H1 (cell line): Measurements from ENCODE around the gene USP36. TPM values are rescaled to one million over a fixed set of nuclear protein-coding genes. Genes with fewer than 3 reads are reported as not detected.

Experiments used
- CTCF ChIA-PET: fragments of 300-600 bp; sonication (Branson Sonifier 250); formaldehyde crosslinking; loops from one replicate; lab custom pipeline; 2021; ENCODE audit not compliant: partially characterized antibody; lab: Charles Lee
- POLR2A ChIA-PET: fragments of 300-600 bp; sonication (Branson Sonifier 250); formaldehyde crosslinking; loops from one replicate; lab custom pipeline; 2021; ENCODE audit warnings: inconsistent platforms; ENCODE audit not compliant: partially characterized antibody; lab: Charles Lee
- DNase-seq, 2 experiments: peaks; one replicate each; pipeline versions ENCODE4 v3.0.0 to v3.0.0-alpha.2; 2010 to 2022; ENCODE audit warnings: low spot score in 2 of 2, low read depth in 1 of 2, mixed read lengths in 1 of 2
- FAIRE-seq: peaks from 2 replicates; lab custom pipeline; 2011; peaks lifted over from hg19 to GRCh38; lab: Jason Lieb, UNC
- H2AFZ ChIP-seq: 2 replicates; pipeline ENCODE4 v1.8.1; 2012; ENCODE audit warnings: low read length, inconsistent platforms
- H2AK5ac ChIP-seq: 2 replicates; pipeline ENCODE4 v1.6.1; 2013; ENCODE audit warnings: low read depth, low read length
- H2BK120ac ChIP-seq: replicated peaks from 2 replicates; pipeline ENCODE3; 2013; ENCODE audit warnings: low read depth, low read length, inconsistent platforms
- H2BK12ac ChIP-seq: 2 replicates; pipeline ENCODE4 v1.6.1; 2013; ENCODE audit warnings: low read depth, low read length
- H2BK15ac ChIP-seq: 2 replicates; pipeline ENCODE4 v1.6.1; 2013; ENCODE audit warnings: low read length
- H2BK20ac ChIP-seq: 2 replicates; pipeline ENCODE4 v1.6.1; 2013; ENCODE audit warnings: low read length
- H2BK5ac ChIP-seq: 2 replicates; pipeline ENCODE4 v1.6.1; 2013; ENCODE audit warnings: low read depth, low read length
- H3K14ac ChIP-seq: 2 replicates; pipeline ENCODE4 v1.6.1; 2013; ENCODE audit warnings: inconsistent platforms; ENCODE audit not compliant: insufficient read length
- H3K18ac ChIP-seq: 2 replicates; pipeline ENCODE4 v1.6.1; 2013; ENCODE audit warnings: low read length; ENCODE audit errors: extremely low read depth
- H3K23ac ChIP-seq: 2 replicates; pipeline ENCODE4 v1.6.1; 2013; ENCODE audit warnings: inconsistent platforms; ENCODE audit not compliant: insufficient read length
- H3K23me2 ChIP-seq: 2 replicates; pipeline ENCODE4 v1.6.1; 2013; ENCODE audit warnings: low read depth, low read length
- H3K27ac ChIP-seq: 2 replicates; pipeline ENCODE4 v1.6.1; 2011; ENCODE audit warnings: low read depth, low read length, inconsistent platforms
- H3K27me3 ChIP-seq, 4 experiments: replicated peaks in 1 of 4; 1 replicate in 1 of 4; 2 replicates in 3 of 4; pipeline versions ENCODE4 v1.6.1 to v1.8.1; 2011 to 2013; ENCODE audit warnings: low read length in 3 of 4, mild to moderate bottlenecking in 3 of 4, inconsistent platforms in 2 of 4, mixed read lengths in 2 of 4, moderate library complexity in 1 of 4; ENCODE audit not compliant: control insufficient read depth in 3 of 4, insufficient read depth in 3 of 4; ENCODE audit errors: extremely low read depth in 1 of 4
- H3K36me3 ChIP-seq, 4 experiments: 2 replicates each; pipeline versions ENCODE4 v1.6.1 to v1.8.1; 2011 to 2013; ENCODE audit warnings: mild to moderate bottlenecking in 4 of 4, low read length in 3 of 4, moderate library complexity in 2 of 4, control low read depth in 1 of 4, inconsistent platforms in 1 of 4; ENCODE audit not compliant: insufficient read depth in 4 of 4, control insufficient read depth in 2 of 4
- H3K4ac ChIP-seq: replicated peaks from 2 replicates; pipeline ENCODE3; 2013; ENCODE audit warnings: low read length, low read depth, mixed read lengths, inconsistent platforms; ENCODE audit not compliant: insufficient read length
- H3K4me1 ChIP-seq, 4 experiments: replicated peaks in 1 of 4; 1 replicate in 1 of 4; 2 replicates in 3 of 4; pipeline versions ENCODE4 v1.6.1 to v1.8.1; 2011 to 2013; ENCODE audit warnings: low read length in 3 of 4, inconsistent platforms in 2 of 4, mixed read lengths in 1 of 4; ENCODE audit not compliant: insufficient read depth in 4 of 4, control insufficient read depth in 3 of 4
- H3K4me2 ChIP-seq, 2 experiments: 2 replicates each; pipeline versions ENCODE4 v1.6.1 to v1.8.1; 2011 to 2013; ENCODE audit warnings: low read depth in 2 of 2, low read length in 2 of 2, control low read depth in 1 of 2, inconsistent platforms in 1 of 2, mild to moderate bottlenecking in 1 of 2; ENCODE audit not compliant: insufficient read depth in 1 of 2
- H3K4me3 ChIP-seq, 4 experiments: fragments of 200-600, 300-600 bp in 1 of 4; sonication (generic), shearing (Covaris generic), sonication (Bioruptor Twin) in 1 of 4; 2 replicates each; pipeline versions ENCODE4 v1.5.1 to v1.8.1; 2011 to 2016; ENCODE audit warnings: low read length in 4 of 4, low read depth in 3 of 4, control low read depth in 2 of 4, inconsistent platforms in 2 of 4, mild to moderate bottlenecking in 2 of 4, mixed read lengths in 1 of 4, moderate library complexity in 1 of 4; ENCODE audit not compliant: insufficient read depth in 2 of 4; ENCODE audit errors: extremely low read depth in 1 of 4
- H3K56ac ChIP-seq: replicated peaks from 2 replicates; pipeline ENCODE3; 2013; ENCODE audit warnings: low read depth, mild to moderate bottlenecking, mixed read lengths, low read length, inconsistent platforms; ENCODE audit not compliant: insufficient read length
- H3K79me1 ChIP-seq: 2 replicates; pipeline ENCODE4 v1.6.1; 2013; ENCODE audit warnings: low read depth, low read length, control low read depth
- H3K79me2 ChIP-seq, 2 experiments: 2 replicates each; pipeline versions ENCODE4 v1.6.1 to v1.8.1; 2012 to 2013; ENCODE audit warnings: low read length in 2 of 2, mild to moderate bottlenecking in 2 of 2, inconsistent platforms in 1 of 2; ENCODE audit not compliant: insufficient read depth in 2 of 2, control insufficient read depth in 1 of 2
- H3K9ac ChIP-seq, 4 experiments: replicated peaks in 1 of 4; 1 replicate in 1 of 4; 2 replicates in 3 of 4; pipeline versions ENCODE4 v1.6.1 to v1.8.1; 2011 to 2013; ENCODE audit warnings: low read depth in 3 of 4, low read length in 3 of 4, control low read depth in 2 of 4, mild to moderate bottlenecking in 2 of 4, moderate library complexity in 2 of 4, inconsistent platforms in 1 of 4; ENCODE audit errors: extremely low read depth in 1 of 4
- H3K9me3 ChIP-seq, 2 experiments: 2 replicates each; pipeline versions ENCODE4 v1.6.1 to v1.8.1; 2012 to 2013; ENCODE audit warnings: mild to moderate bottlenecking in 2 of 2, moderate library complexity in 2 of 2, control low read depth in 1 of 2, inconsistent platforms in 1 of 2, low read depth in 1 of 2, low read length in 1 of 2, mixed read lengths in 1 of 2; ENCODE audit not compliant: insufficient read depth in 2 of 2
- H4K20me1 ChIP-seq, 2 experiments: replicated peaks in 1 of 2; 2 replicates each; pipeline versions ENCODE3 to v1.8.1; 2011 to 2013; ENCODE audit warnings: inconsistent platforms in 2 of 2, low read length in 2 of 2, mild to moderate bottlenecking in 1 of 2; ENCODE audit not compliant: insufficient read depth in 2 of 2, control insufficient read depth in 1 of 2
- H4K5ac ChIP-seq: 2 replicates; pipeline ENCODE4 v1.6.1; 2013; ENCODE audit warnings: low read length, low read depth, mixed read lengths, inconsistent platforms; ENCODE audit not compliant: insufficient read length
- H4K8ac ChIP-seq: 2 replicates; pipeline ENCODE4 v1.8.0; 2013; ENCODE audit warnings: mild to moderate bottlenecking, moderate library complexity, low read length, inconsistent platforms; ENCODE audit not compliant: insufficient read depth; ENCODE audit errors: extremely low read depth
- H4K91ac ChIP-seq: replicated peaks from 2 replicates; pipeline ENCODE3; 2013; ENCODE audit warnings: low read length, mixed read lengths, inconsistent platforms; ENCODE audit not compliant: insufficient read length
- ASH2L ChIP-seq: fragments of 200-600, 300-600 bp; sonication (generic); IDR thresholded peaks from one replicate; pipeline ENCODE4 v1.7.1; 2017; ENCODE audit warnings: low read length
- BRCA1 ChIP-seq: IDR thresholded peaks from 2 replicates; pipeline ENCODE4 v1.6.1; 2012; ENCODE audit warnings: low read depth, low read length, improper control_type of control experiment
- CTBP2 ChIP-seq: IDR thresholded peaks from 2 replicates; pipeline ENCODE4 v1.7.0; 2011; ENCODE audit warnings: borderline replicate concordance, mild to moderate bottlenecking, moderate library complexity, mixed read lengths, low read length; ENCODE audit not compliant: insufficient read depth, insufficient read length
- EP300 ChIP-seq, 2 experiments: IDR thresholded peaks; 1 replicate in 1 of 2; 2 replicates in 1 of 2; pipeline ENCODE4 v1.6.1; 2011 to 2012; ENCODE audit warnings: low read depth in 2 of 2, low read length in 2 of 2, mild to moderate bottlenecking in 2 of 2, borderline replicate concordance in 1 of 2, inconsistent platforms in 1 of 2, moderate library complexity in 1 of 2
- FOSL1 ChIP-seq: IDR thresholded peaks from 2 replicates; pipeline ENCODE4 v1.6.1; 2011; ENCODE audit warnings: mild to moderate bottlenecking, low read depth, low read length, moderate library complexity; ENCODE audit not compliant: insufficient read depth
- JUN ChIP-seq: IDR thresholded peaks from 2 replicates; pipeline ENCODE4 v1.6.1; 2011; ENCODE audit warnings: low read depth, mild to moderate bottlenecking, improper control_type of control experiment, low read length
- RFX5 ChIP-seq: IDR thresholded peaks from 2 replicates; pipeline ENCODE4 v1.6.1; 2011; ENCODE audit warnings: low read depth, low read length, improper control_type of control experiment, borderline replicate concordance
- RXRA ChIP-seq: IDR thresholded peaks from 2 replicates; pipeline ENCODE4 v1.6.1; 2011; ENCODE audit warnings: low read depth, mild to moderate bottlenecking, low read length, moderate library complexity; ENCODE audit not compliant: insufficient read depth
- SP1 ChIP-seq: IDR thresholded peaks from 2 replicates; pipeline ENCODE4 v1.6.1; 2011; ENCODE audit warnings: low read depth, low read length
- SP2 ChIP-seq: IDR thresholded peaks from 2 replicates; pipeline ENCODE4 v1.6.1; 2012; ENCODE audit warnings: mild to moderate bottlenecking, low read length, inconsistent platforms
- SP4 ChIP-seq: IDR thresholded peaks from 2 replicates; pipeline ENCODE4 v1.6.1; 2012; ENCODE audit warnings: low read length, inconsistent platforms
- WGBS, 2 experiments: shearing (Covaris generic) in 1 of 2; methylation state at CpG; one replicate each; pipeline versions ENCODE4 v1.1.6 to v1.1.7; 2013 to 2015; ENCODE audit warnings: low lambda C conversion rate in 2 of 2, mixed read lengths in 2 of 2, inconsistent platforms in 1 of 2, low coverage in 1 of 2, missing lambda C conversion rate in 1 of 2; ENCODE audit not compliant: insufficient replicate concordance in 2 of 2, insufficient coverage in 1 of 2, insufficient read length in 1 of 2; ENCODE audit errors: extremely low coverage in 1 of 2, missing lambda C conversion rate in 1 of 2; 5-methylcytosine and 5-hydroxymethylcytosine counted together
- polyA plus RNA-seq, 7 experiments: library from polyadenylated mRNA; depleted of rRNA in 3 of 7; stranded (reverse) in 5 of 7; unstranded in 2 of 7; fragments of >200 nt in 5 of 7; fragments of 200-250 nt in 2 of 7; gene quantifications; 1 replicate in 5 of 7; 2 replicates in 1 of 7; 4 replicates in 1 of 7; pipeline versions ENCODE4 v1.2.1 to v1.2.3, GENCODE V29; 2011 to 2013; ENCODE audit warnings: missing spikeins in 2 of 7, mixed read lengths in 2 of 7
- total RNA-seq: library from RNA; stranded (reverse); fragmentation: NEBNext Ultra II Directional; extraction: Animal tissue kit (Norgen Biotek cat#: 25700); gene quantifications from 2 replicates; pipeline ENCODE4 v1.2.1, GENCODE V29; 2021
- TF ChIP-seq, protein P1 (sequence below), 3 experiments: IDR thresholded peaks; 1 replicate in 2 of 3; 2 replicates in 1 of 3; pipeline versions ENCODE4 v1.5.1 to v1.6.1; 2011; ENCODE audit warnings: low read length in 3 of 3, mild to moderate bottlenecking in 3 of 3, inconsistent platforms in 2 of 3, low read depth in 1 of 3, moderate library complexity in 1 of 3; ENCODE audit not compliant: insufficient read depth in 1 of 3; ENCODE audit errors: control extremely low read depth in 1 of 3

Gene USP36
- total and polyA plus RNA-seq, 2 of the 8 experiments (the other 6 are each of a cell fraction or from before 2014, with no cell fraction given), result 40.7 to 67.7 TPM

GRCh38 chr17:78868391-78868790, 27.8 kb upstream of the USP36 start:
- Histone ChIP-seq H2BK5ac (no peak overlapping the region), H3K36me3 (peaks cover 0 to 16% (median 7%) of the 10 kb centered on the region in 4 experiments; a peak in 4 of 8 replicates), H2AFZ (no peak overlapping the region), H3K27ac (no peak overlapping the region), H3K14ac (no peak overlapping the region), H2BK120ac (no peak overlapping the region), H4K91ac (no peak overlapping the region), H3K4ac (no peak overlapping the region), H4K8ac (no peak overlapping the region), H3K4me1 (no peaks in the 10 kb centered on the region; a peak in 1 of 7 replicates), H3K56ac (no peak overlapping the region), H3K23ac (no peak overlapping the region), H2BK20ac (no peak overlapping the region), H2BK15ac (no peak overlapping the region), H2AK5ac (no peak overlapping the region), H4K20me1 (peaks cover 0 to 2% of the 10 kb centered on the region in 2 experiments), H3K4me2 (no peak overlapping the region), H2BK12ac (no peak overlapping the region), H3K27me3 (no peaks in the 10 kb centered on the region), H3K9ac (no peak overlapping the region), H3K79me2 (no peaks in the 10 kb centered on the region), H3K18ac (no peak overlapping the region), H3K4me3 (no peak overlapping the region), H3K23me2 (no peaks in the 10 kb centered on the region), H3K79me1 (no peaks in the 10 kb centered on the region), H4K5ac (no peak overlapping the region), H3K9me3 (no peaks in the 10 kb centered on the region)
- ChIA-PET POLR2A (no interaction called here), CTCF (interaction anchor here (0.8 to 1.6 kb wide), 3 partner anchors 13 to 102 kb away, joined by 3 to 5 read pairs (median 4); no protein-coding TSS in a partner anchor)
- no peak for FAIRE-seq
- no peak for DNase-seq
- 87% methylated on average over 7 of the region's 7 CpGs; no CpG with 5 or more reads in 1 of the 2 experiments for WGBS, 2 experiments
- TF ChIP-seq JUN (no peak), SP4 (no peak), ASH2L (no peak), CTBP2 (no peak), SP1 (no peak), BRCA1 (no peak), EP300 (IDR thresholded peaks at IDR 0.05; ENCODE audit: borderline replicate concordance in 1 of 2, low read depth in 2 of 2, low read length in 2 of 2) (no peak), RXRA (no peak), SP2 (no peak), RFX5 (no peak), FOSL1 (no peak)
- TF ChIP-seq, protein P1, sequence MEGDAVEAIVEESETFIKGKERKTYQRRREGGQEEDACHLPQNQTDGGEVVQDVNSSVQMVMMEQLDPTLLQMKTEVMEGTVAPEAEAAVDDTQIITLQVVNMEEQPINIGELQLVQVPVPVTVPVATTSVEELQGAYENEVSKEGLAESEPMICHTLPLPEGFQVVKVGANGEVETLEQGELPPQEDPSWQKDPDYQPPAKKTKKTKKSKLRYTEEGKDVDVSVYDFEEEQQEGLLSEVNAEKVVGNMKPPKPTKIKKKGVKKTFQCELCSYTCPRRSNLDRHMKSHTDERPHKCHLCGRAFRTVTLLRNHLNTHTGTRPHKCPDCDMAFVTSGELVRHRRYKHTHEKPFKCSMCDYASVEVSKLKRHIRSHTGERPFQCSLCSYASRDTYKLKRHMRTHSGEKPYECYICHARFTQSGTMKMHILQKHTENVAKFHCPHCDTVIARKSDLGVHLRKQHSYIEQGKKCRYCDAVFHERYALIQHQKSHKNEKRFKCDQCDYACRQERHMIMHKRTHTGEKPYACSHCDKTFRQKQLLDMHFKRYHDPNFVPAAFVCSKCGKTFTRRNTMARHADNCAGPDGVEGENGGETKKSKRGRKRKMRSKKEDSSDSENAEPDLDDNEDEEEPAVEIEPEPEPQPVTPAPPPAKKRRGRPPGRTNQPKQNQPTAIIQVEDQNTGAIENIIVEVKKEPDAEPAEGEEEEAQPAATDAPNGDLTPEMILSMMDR (IDR thresholded peaks at IDR 0.05; ENCODE audit: control extremely low read depth in 1 of 3, insufficient read depth in 1 of 3, low read depth in 1 of 3, low read length in 3 of 3), result no peak
